HG02571 (cell line): ENCODE measurements around the gene ANXA6.

Source experiments
- ATAC-seq: cut with Tn5 transposase; IDR thresholded peaks from one replicate; pipeline ENCODE4 v1.9.1; 2021; ENCODE audit warnings: mild to moderate bottlenecking, moderate library complexity; ENCODE audit not compliant: unreplicated experiment

ANXA6 gene

DNA sequence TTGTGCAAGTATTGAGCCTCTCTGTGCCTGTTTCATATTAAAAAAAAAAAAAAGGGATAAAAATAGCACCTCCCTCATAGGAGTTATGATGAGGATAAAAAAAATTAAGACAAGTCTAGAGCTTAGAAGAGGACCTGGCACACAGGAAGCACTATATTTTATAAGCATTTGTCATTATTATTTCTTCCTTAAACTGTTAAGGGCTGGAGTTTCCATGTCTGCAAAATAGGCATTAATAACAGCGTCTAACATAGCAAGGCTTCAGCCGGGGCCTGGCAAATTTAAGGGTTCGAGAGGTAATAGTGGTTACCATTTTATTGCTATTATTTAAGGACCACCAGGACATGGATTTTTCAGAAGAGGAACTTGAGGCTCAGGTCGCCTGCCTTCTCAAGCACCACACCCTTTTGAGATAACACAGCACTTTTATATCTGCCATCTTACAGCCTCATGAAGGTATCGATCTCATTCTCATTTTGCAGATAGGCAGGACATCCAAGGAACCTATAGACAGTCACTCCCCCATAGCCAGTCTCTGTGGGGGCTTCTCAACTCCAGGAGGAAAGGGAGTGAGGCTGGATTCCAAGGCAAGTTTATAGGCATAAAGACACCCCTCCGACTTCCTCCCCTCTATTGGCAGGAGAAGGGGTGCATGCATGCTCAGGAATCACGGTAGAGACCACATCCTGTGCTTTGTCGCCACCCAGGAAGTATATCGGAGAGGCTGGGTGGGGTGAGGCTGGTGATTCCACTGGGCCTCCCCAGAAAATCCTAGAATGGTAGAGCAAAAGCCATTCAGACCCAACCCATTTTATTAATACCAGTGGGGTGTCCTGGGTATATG lies 2.4 kb downstream of the ANXA6 start:
- ATAC-seq, result no peak

DNA sequence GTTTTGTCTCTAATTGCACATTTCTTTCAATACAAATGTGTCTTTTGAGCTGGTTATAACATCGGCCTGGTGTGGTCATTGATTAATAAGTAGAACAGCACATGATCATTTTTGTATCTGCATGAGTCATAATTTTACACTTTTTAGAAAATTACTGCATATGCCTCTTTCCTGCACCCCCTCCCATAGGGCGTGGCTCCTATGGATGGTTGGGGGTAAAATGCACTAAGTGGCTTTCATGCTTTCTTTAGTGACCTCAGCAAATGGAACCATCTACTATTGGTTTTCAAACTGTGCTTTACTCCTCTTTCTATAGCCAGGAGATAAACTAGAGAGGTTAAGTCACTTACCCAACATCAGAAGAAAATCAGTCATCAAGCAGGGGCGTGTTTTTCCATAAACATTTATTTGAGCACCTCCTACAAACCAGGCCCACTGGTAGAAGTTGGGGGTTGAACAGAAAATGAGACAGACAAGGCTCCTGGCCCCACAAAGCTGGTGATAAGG lies 3.8 kb downstream of the ANXA6 start:
- no peak for ATAC-seq

DNA sequence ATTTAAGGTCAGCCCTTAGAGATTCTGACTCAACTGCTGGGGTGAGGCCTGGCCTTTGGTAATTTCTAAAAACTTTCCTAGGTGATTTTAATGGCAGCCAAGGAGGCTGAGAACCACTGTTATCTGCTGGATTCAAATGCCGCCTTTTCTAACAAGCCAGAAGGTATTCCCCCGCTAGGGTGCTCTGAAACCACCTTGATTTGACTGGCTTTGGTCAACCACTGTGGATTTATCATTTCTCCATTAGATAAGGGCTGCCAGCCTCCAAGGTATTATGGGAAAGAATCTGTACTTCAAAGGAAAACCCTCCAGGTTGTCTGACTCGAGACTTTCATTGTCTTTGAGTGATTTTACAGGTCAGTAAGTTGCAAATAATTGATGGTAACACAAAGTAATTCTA lies 4.3 kb downstream of the ANXA6 start:
- ATAC-seq, result no peak

DNA sequence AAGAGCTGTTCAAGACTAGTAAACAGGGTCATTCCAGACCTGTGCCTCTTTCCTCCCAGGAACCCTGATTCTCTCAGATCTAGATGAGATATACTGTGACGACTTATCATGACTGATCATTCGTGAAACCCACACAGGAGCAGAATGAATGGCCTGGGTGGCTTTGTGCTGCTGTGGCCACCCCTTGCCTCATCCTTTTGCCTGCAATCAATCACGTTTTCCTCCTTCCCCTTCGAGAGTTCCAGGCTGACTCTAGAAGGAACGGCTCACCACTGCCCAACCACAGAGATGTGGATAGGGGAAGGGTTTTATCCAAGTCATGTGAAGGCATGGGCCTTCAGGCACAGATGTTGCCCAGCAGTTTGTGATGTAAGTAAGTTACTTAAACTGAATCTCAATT lies 5.8 kb downstream of the ANXA6 start:
- no peak for ATAC-seq

DNA sequence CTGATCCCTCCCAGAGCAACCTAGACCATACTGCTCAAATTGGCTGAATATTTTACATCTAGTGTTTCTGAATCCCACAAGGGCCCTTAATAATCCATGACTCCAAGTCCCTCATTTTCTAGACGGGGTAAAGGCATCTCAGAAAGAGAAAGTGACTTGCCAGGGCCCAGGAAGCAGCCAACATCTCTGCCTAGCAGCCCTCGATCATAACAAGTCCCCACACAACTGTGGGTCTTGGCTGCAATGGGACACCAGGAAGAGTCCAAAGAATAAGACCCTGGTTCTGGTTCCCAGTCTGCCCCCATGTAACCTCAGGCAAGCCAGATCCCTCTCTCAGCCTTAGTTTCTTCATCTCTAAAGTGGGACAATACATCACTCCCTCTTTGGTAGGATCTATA lies 6.3 kb downstream of the ANXA6 start:
- no peak for ATAC-seq

DNA sequence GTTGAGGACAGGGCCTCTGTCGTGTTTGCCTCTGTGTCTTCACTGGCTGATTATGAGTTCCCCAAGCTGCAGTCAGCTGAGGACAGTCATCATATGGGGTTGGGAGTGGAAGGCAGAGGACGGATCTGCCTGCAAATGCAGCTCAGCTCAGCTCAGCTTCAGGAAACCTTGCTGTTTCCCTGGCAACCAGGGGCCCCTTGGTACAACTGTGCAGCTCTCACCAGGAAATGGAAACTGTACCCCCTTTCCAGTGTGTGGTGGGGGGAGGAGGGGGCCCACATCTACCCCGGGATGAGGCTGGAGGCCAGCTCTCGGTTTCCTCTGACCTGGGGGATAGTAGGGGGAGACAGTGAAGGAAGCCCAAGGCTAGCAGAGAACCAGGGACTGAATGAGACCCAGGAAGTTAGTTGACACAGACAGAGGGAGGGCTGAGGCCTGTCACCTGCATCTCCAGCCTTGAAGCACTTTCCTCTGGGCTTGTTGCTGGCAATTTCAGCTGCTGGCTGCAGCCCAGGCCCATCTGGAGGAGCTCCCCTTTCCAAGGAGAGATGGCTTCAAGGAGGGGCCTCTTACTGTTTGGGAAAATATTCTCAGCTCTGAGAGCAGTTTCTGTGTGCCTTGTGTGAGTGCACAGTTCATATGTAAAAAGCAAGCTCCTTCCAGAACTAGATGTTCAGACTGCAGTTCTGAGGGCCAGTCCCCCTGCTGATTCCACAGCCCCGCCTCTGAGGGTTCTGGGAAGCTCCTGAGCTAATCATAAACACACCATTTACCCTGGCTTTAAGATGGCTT lies 6.9 kb downstream of the ANXA6 start:
- no peak for ATAC-seq

DNA sequence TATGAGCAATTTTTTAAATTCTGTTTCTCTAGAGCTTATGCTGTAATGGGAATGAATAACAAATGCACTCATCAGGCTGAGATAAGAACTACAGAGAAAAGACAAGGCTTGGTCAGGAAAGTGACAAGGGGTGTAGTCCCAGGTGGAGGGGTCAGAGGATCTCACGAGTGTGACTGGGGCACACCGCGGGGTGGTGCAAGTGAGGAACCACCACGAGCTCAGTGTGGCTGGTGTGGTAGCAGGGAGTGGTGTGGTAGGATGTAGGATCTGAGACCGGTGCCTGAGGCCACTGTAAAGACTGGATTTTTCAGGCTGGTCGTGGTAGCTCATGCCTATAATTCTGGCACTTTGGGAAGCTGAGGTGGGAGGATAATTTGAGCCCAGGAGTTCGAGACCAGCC lies 9.0 kb downstream of the ANXA6 start:
- no peak for ATAC-seq

DNA sequence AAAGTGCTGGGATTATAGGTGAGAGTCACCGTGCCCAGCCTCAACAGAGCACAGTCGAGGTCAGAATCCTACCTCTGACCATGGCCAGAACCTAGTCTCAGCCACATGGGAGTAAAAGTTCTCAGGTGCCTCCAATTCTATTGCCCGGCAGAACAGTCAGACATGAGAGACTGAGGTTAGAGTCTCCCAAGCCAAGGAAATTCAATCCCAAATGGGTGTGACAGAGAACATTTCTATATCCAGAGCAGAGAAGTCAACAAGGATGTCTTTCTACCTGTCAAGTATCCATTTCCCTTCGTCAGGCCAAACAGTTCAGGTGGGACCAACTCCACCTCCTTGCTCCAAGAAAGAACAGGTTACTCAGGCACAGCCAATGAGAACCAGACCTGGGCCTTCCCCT lies 10.5 kb downstream of the ANXA6 start:
- ATAC-seq, result no peak

DNA sequence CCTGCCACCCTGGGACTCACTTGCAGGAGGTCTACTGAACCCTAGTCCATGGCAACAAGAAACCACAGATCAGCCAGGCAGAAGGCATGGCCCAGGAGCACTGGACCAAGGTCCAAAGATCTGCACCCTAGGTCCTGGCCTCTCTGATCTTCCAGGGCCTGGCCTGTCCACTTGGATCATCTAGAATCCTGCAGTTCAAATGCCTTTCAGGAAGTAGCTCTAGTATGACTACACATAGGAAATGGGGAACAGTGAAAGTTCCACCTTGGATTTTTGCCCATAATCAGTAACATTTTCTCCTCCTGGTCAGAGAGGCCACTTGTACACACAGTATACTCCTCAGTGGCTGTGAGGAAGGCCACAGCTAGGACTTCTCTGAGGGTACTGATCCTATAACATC lies 11.5 kb downstream of the ANXA6 start:
- ATAC-seq, result no peak

DNA sequence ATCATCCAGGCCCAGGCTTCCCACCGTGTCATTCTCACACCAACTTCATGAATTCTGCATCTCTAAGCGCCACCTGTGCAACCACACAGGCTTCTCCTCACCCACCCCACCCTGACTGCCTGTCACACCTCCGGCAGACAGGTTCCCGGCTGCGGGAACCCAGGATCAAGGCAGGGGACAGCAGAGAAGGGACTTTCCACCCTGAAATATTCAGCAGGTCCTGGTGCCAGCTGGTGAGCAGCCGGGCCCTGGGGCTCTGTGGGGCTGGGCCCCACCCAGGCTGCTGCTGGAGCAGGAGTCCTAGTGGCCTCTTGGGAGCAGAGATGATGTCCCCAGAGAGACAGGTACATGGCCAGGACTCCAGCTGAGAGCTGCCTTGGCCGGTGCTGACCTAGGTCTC lies 12.7 kb downstream of the ANXA6 start:
- ATAC-seq, result no peak

DNA sequence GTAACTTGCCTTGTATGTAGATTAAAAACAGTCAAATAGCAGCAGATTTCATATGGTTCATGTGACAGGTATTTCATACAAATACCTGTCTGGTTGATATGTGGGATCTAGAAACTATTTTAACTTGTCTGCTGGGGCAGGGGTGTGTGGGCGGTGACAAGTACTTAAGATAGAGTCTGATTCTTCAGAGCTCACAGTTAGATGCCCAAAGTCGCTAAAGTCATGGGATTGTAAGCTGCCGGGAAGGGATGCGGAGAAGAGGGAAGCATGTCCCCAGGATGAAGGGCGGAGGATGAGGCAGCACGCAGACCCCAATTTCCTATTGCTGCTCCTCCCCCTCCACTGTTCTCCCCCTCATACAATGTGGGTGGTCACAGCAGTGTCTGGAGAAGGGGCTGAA lies 13.3 kb downstream of the ANXA6 start:
- no peak for ATAC-seq

DNA sequence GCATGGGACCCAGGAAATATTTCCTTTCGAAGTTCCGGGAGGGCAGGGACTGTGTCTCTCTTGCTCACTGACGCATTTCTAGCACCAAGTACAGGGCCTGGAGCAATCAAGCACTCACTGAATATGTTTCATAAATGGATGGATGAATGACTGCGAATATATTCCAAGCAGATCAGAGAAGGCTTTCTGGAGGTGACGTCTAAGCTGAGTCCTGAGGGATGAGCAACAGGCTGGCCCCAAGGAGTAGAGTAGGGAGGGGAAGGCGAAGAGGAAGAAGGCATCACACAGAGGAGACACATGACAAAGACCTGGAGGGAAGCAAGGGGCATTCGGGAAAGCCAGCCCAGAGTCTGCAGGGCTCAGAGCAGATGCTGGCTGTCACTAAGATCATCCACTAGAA lies 13.9 kb downstream of the ANXA6 start:
- ATAC-seq, result no peak

DNA sequence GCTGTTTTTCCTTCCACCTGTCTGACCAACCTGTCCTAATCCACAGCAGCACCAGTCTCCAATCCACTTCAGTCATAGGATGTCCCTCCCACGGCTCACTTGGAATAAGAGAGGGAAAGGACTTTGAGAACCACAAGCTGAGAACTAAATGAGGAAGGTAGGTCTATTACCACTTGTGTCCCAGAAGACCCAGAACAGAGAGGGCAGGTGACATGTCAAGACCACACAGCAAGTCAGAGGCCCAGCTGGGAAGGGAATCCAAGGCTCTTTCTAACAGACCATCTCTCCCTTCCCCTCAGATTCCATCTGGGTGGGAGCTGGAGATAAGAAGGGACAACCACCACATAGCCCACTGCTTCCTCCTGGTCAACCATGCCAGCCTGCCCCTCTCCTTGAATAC lies 14.6 kb downstream of the ANXA6 start:
- ATAC-seq, result no peak

DNA sequence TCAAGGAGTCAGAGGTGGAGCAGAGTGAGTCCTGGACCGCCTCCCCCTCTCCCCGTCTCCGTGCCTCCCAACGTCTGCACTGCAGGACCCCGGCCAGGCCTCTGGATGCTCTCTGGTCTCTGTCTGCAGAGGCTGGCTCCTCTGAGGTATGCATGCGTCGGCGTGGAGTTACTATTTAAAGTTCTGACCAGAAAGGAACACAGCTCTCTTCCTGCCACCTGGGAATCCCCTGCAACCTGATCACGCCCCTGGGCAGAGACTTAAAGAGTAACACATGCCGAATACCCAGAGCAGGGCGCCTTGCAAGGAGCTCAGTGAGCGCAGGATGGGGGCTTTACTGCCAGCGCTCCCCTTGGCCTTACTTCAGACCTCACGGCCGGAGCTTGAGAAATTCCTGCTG lies 16.0 kb downstream of the ANXA6 start:
- ATAC-seq, result peak; percentile 83

DNA sequence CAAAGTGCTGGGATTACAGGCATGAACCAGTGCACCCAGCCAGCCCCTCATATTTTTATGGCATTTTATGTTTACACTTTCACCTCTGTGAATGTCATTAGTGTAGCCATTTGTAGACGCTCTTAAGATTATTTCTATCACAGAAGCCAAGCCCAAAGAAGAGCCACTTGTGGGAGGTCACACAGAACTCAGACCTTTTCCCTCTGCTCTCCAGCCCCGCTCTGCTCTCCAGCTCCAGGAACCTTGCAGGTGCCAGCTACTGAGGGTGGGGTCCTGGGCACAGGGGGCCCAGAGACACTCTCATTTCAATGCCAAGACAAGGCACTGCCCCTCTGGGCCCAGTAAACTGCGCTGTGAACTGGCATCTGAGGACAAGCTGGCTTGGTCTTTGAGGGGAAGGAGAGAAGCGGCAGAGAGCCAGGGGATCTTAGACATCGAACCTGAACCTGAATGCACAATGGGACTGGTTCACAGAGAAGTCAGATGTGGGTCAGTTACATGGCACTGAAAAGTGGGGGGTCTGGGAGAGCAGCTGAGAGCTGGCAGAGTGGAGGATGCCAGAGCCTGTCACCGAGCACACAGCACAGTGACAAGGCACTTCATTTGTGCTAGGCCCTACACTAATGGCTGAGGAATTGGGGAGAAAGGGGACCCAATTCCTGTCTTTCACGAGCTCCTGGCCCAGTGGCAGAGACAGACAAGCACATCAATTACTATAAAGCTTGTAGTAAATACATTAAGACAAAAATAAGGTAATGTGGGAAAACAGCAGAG lies 16.7 kb downstream of the ANXA6 start:
- ATAC-seq, result no peak

DNA sequence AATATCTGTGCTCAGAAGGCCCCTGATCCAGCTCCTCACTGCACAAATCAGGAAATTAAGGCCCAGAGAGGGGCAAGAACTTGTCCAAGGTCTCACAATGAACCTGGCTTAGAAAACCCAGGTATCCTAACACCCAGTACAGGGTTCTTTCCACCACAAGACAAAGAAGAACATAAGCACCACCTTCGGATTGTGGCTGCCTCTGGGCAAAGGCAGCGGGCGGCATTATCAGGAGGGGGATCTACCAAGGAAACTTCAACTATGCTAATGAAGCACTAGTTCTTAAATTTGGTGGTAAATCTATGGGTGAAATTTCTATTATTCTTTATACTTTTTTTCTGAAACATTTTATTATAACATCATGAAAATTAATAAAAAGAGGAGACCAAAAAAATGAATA lies 17.9 kb downstream of the ANXA6 start:
- ATAC-seq, result no peak

DNA sequence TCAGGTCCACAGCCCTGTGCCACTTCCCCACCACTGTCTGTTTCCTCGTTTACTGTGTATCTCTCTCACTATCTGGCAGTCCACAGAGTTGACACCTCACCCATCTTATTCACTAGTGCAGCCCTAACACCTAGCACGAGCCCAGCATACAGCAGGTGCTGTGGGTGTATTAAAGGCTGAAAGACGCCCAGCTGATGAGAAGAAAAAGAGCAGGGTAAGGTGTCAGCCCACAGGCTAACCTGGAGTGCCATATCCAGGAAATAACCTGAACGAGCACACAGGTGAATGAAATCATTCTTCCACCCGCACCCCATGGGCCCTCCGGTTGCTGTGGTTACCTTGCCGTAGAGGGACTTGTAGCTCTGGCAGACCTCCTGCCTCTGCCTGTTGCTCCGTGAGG lies 18.6 kb downstream of the ANXA6 start:
- ATAC-seq, result no peak

DNA sequence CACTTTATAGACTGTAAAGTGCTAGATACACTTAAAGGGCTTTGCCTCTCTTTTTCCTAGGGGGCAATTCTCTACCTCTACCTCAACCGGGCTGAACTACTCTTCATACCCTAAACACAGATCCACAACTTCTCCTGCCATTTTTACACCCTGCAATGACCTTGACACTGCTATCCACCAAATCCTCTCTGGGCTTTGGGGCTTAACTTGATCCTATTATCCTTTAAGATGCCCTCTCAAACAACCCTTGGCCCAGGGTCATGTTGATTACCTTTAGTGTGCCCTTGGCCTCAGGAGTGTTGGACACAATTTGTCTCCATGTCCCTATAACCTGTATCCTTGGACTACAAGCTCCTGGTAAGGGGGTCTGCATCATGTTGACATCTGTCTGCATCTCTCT lies 19.5 kb downstream of the ANXA6 start:
- ATAC-seq, result no peak

DNA sequence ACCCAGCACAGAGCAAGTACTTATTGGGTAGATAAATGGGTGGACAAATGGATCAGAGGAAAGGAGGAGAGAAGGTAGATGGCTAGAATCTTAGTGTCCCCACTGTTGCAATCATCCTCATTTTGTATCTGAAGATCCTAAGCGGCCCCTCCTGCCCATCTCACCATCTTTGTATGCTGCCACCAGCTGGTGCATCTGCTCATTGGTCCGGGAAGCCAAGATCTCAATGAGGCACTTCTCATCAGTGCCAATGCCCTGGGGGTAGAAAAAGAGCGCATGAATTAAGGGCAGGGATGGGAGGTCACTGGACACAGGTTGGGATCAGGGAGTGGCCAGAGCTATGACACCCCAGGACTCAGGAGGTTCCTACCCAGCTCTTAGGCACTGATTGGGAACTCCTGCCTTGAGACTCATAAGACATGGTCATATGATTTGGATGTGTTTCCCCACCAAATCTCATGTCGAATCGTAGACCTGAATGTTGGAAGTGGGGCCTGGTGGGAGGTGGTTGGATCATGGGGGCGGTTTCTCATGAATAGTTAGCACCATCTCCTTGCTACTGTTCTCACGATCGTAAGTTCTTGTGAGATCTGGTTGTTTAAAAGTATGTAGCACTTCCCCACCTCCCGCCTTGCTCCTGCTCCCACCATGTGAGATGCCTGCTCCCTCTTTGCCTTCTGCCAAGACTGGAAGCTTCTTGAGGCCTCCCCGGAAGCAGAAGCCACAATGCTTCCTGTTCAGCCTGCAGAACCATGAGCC lies 20.3 kb downstream of the ANXA6 start:
- no peak for ATAC-seq

DNA sequence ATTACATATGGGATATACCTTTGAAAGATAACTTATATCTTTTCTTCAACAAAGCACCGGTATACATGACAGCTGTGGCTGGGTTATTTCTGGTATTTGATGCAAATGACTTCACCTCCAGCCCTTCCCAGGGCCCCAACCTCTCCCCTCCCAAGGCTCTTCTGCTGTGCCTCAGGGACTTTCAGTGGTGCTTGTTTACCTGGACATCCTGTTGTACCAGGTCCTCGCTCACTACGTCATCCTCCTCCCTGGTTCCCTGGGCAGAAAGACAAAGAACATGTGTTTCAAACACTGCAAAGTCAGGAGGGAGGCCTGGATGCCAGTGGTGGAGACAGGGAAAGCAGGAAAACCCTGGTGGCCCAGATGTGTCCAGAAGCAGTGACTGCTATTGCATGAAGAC lies 23.4 kb downstream of the ANXA6 start:
- peak; percentile 73 for ATAC-seq

DNA sequence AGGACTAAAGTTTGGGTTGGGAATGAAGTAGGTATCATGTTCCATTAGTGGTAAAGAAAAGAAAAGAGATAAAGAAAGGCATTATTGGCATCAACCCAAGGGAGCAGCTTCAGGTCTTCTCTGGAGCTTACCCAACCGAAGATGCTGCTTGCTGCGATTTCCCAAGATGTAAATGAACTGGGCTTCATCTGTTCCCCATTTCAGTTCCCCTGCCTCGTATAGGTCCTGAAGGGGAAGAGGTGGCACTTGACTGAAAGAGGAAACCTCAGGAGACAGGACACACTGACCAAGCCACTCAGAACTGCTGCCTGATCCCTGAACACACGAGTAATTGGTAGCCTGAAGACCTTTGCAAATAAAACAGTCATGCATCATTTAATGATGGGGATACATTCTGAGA lies 24.6 kb downstream of the ANXA6 start:
- no peak for ATAC-seq
